Loucy (cell line): ENCODE measurements around the gene FHIP1A.

ENCODE experiments used
- H2AFZ ChIP-seq: fragments of 200-600 bp; sonication (generic); 2 replicates; pipeline ENCODE4 v1.6.0; 2016; ENCODE audit warnings: antibody characterized with exemption, mild to moderate bottlenecking, low read length, moderate library complexity
- H3F3A ChIP-seq: fragments of 200-600 bp; 2 replicates; pipeline ENCODE4 v1.6.0; 2016; ENCODE audit warnings: antibody characterized with exemption, low read depth, mild to moderate bottlenecking
- H3K27me3 ChIP-seq: fragments of 200-600 bp; sonication (generic); 2 replicates; pipeline ENCODE4 v1.6.1; 2014; ENCODE audit warnings: low read length, mild to moderate bottlenecking; ENCODE audit not compliant: insufficient read depth, poor library complexity, severe bottlenecking
- H3K36me3 ChIP-seq: fragments of 200-600 bp; sonication (generic); 2 replicates; pipeline ENCODE4 v1.6.1; 2016; ENCODE audit warnings: low read length; ENCODE audit not compliant: insufficient read depth
- H3K4me1 ChIP-seq: fragments of 200-600 bp; sonication (generic); 2 replicates; pipeline ENCODE4 v1.5.1; 2014; ENCODE audit warnings: low read length, mild to moderate bottlenecking; ENCODE audit not compliant: insufficient read depth, poor library complexity, severe bottlenecking
- H3K4me2 ChIP-seq: fragments of 200-600 bp; sonication (generic); 2 replicates; pipeline ENCODE4 v1.6.0; 2014; ENCODE audit warnings: antibody characterized with exemption, low read length, low read depth, mild to moderate bottlenecking; ENCODE audit not compliant: poor library complexity, severe bottlenecking
- H3K4me3 ChIP-seq: fragments of 200-600 bp; sonication (generic); 2 replicates; pipeline ENCODE4 v1.5.1; 2014; ENCODE audit warnings: low read length, mild to moderate bottlenecking, mixed read lengths; ENCODE audit not compliant: poor library complexity, severe bottlenecking
- H3K79me2 ChIP-seq: fragments of 200-600 bp; sonication (generic); 2 replicates; pipeline ENCODE4 v1.6.1; 2014; ENCODE audit warnings: low read length; ENCODE audit not compliant: insufficient read depth
- H3K9ac ChIP-seq: fragments of 200-600 bp; sonication (generic); 2 replicates; pipeline ENCODE4 v1.6.0; 2014; ENCODE audit warnings: mild to moderate bottlenecking, low read depth, low read length, moderate library complexity; ENCODE audit not compliant: poor library complexity, severe bottlenecking
- H3K9me2 ChIP-seq: fragments of 200-600 bp; sonication (generic); replicated peaks from 2 replicates; pipeline ENCODE4 v1.6.1; 2016; ENCODE audit warnings: low read depth, low read length, mixed read lengths
- H3K9me3 ChIP-seq: fragments of 200-600 bp; sonication (generic); 2 replicates; pipeline ENCODE4 v1.6.1; 2014; ENCODE audit warnings: mild to moderate bottlenecking, antibody characterized with exemption, low read length, low read depth; ENCODE audit not compliant: insufficient read depth
- H4K20me1 ChIP-seq: fragments of 200-600 bp; sonication (generic); 2 replicates; pipeline ENCODE4 v1.6.0; 2014; ENCODE audit warnings: antibody characterized with exemption, low read length, mild to moderate bottlenecking; ENCODE audit not compliant: insufficient read depth, poor library complexity, severe bottlenecking
- CTCF ChIP-seq: fragments of 200-600 bp; sonication (generic); conservative IDR thresholded peaks from 2 replicates; pipeline ENCODE4 v1.5.1; 2014; ENCODE audit warnings: mild to moderate bottlenecking, antibody characterized with exemption, low read length
- EZH2phosphoT487 ChIP-seq: fragments of 200-600 bp; IDR thresholded peaks from 2 replicates; pipeline ENCODE4 v1.6.1; 2018; ENCODE audit warnings: antibody characterized with exemption, mild to moderate bottlenecking, moderate library complexity, borderline replicate concordance

FHIP1A gene

GRCh38 chr4:151420250-151420807, 11.4 kb downstream of the FHIP1A start:
- Histone ChIP-seq H3K4me1 (no peaks in the 10 kb centered on the region), H3K36me3 (no peaks in the 10 kb centered on the region), H3K9ac (no peak overlapping the region), H3K4me3 (no peak overlapping the region), H3K9me2 (no peaks in the 10 kb centered on the region), H3K9me3 (no peaks in the 10 kb centered on the region), H3K4me2 (no peak overlapping the region), H3K27me3 (no peaks in the 10 kb centered on the region), H4K20me1 (no peaks in the 10 kb centered on the region), H3F3A (no peaks in the 10 kb centered on the region), H3K79me2 (no peaks in the 10 kb centered on the region), H2AFZ (no peak overlapping the region)
- TF ChIP-seq CTCF: no peak
- TF ChIP-seq EZH2phosphoT487: no peak

GRCh38 chr4:151422854-151423253, 13.9 kb downstream of the FHIP1A start:
- Histone ChIP-seq H3K4me2 (no peak overlapping the region), H3F3A (no peaks in the 10 kb centered on the region), H2AFZ (no peak overlapping the region), H3K4me3 (no peak overlapping the region), H3K9me3 (no peaks in the 10 kb centered on the region), H4K20me1 (no peaks in the 10 kb centered on the region), H3K9me2 (no peaks in the 10 kb centered on the region), H3K9ac (no peak overlapping the region), H3K79me2 (no peaks in the 10 kb centered on the region), H3K4me1 (no peaks in the 10 kb centered on the region), H3K27me3 (no peaks in the 10 kb centered on the region), H3K36me3 (no peaks in the 10 kb centered on the region)
- TF ChIP-seq CTCF (no peak), EZH2phosphoT487 (no peak)

- Histone ChIP-seq H4K20me1 (no peaks in the 10 kb centered on the region), H3K4me3 (no peak overlapping the region), H3K9ac (no peak overlapping the region), H3K27me3 (no peaks in the 10 kb centered on the region), H3K79me2 (no peaks in the 10 kb centered on the region), H3K4me2 (no peak overlapping the region), H2AFZ (no peak overlapping the region), H3K4me1 (no peaks in the 10 kb centered on the region), H3F3A (no peaks in the 10 kb centered on the region), H3K9me3 (no peaks in the 10 kb centered on the region), H3K9me2 (no peaks in the 10 kb centered on the region), H3K36me3 (no peaks in the 10 kb centered on the region)
- TF ChIP-seq EZH2phosphoT487: no peak
- TF ChIP-seq CTCF: no peak
These were observed 17.5 kb downstream of the FHIP1A start for GRCh38 chr4:151426513-151426912.
